Astrocyte (in vitro differentiated cells and primary cell): Measurements from ENCODE around the gene USP17L11. TPM values are rescaled to one million over a fixed set of nuclear protein-coding genes. Genes with fewer than 3 reads are reported as not detected.
"Not testable (repeated sequence)": the region's sequence is repeated elsewhere in the genome, so short reads cannot be mapped to it uniquely, and the experiment has no call there.

ENCODE experiments used
- DNase-seq: peaks from one replicate; pipeline ENCODE4 v3.0.0-alpha.2; 2010; ENCODE audit warnings: low read depth
- FAIRE-seq: peaks from 2 replicates; lab custom pipeline; 2011; peaks lifted over from hg19 to GRCh38; lab: Jason Lieb, UNC
- H2AFZ ChIP-seq: 2 replicates; pipeline ENCODE4 v1.6.0; 2012; ENCODE audit warnings: low read depth, low read length, inconsistent platforms
- H3K27ac ChIP-seq: 2 replicates; pipeline ENCODE4 v1.5.1; 2011; ENCODE audit warnings: low read depth, low read length, inconsistent platforms
- H3K27me3 ChIP-seq: 2 replicates; pipeline ENCODE4 v1.6.0; 2011; ENCODE audit warnings: low read length, inconsistent platforms; ENCODE audit not compliant: insufficient read depth
- H3K36me3 ChIP-seq: 2 replicates; pipeline ENCODE4 v1.5.1; 2011; ENCODE audit warnings: low read length, inconsistent platforms; ENCODE audit not compliant: insufficient read depth
- H3K4me1 ChIP-seq: 2 replicates; pipeline ENCODE4 v1.5.1; 2011; ENCODE audit warnings: low read length, inconsistent platforms; ENCODE audit not compliant: insufficient read depth
- H3K4me2 ChIP-seq: 2 replicates; pipeline ENCODE4 v1.6.0; 2012; ENCODE audit warnings: low read length, inconsistent platforms
- H3K4me3 ChIP-seq: 2 replicates; pipeline ENCODE4 v1.5.1; 2011; ENCODE audit warnings: low read depth, mild to moderate bottlenecking, low read length, inconsistent platforms; ENCODE audit not compliant: insufficient read depth
- H3K79me2 ChIP-seq: 2 replicates; pipeline ENCODE4 v1.6.0; 2012; ENCODE audit warnings: mild to moderate bottlenecking, low read length, inconsistent platforms; ENCODE audit not compliant: insufficient read depth
- H3K9ac ChIP-seq: 2 replicates; pipeline ENCODE4 v1.6.0; 2012; ENCODE audit warnings: mild to moderate bottlenecking, low read length, inconsistent platforms
- H3K9me3 ChIP-seq: 2 replicates; pipeline ENCODE4 v1.5.1; 2012; ENCODE audit warnings: low read depth, mild to moderate bottlenecking, low read length, inconsistent platforms; ENCODE audit not compliant: insufficient read depth
- H4K20me1 ChIP-seq: 2 replicates; pipeline ENCODE4 v1.6.0; 2012; ENCODE audit warnings: low read length, inconsistent platforms; ENCODE audit not compliant: insufficient read depth
- H3K27ac Mint-ChIP-seq: one replicate; pipeline ENCODE4 v1.8.0; 2021; ENCODE audit warnings: mild to moderate bottlenecking, mixed read lengths; ENCODE audit not compliant: unreplicated experiment
- H3K27me3 Mint-ChIP-seq: one replicate; pipeline ENCODE4 v1.8.0; 2021; ENCODE audit warnings: low read depth, mixed read lengths; ENCODE audit not compliant: unreplicated experiment
- H3K36me3 Mint-ChIP-seq: one replicate; pipeline ENCODE4 v1.8.0; 2021; ENCODE audit warnings: low read depth, mixed read lengths; ENCODE audit not compliant: unreplicated experiment
- H3K4me1 Mint-ChIP-seq: one replicate; pipeline ENCODE4 v1.8.0; 2021; ENCODE audit warnings: low read depth, mixed read lengths; ENCODE audit not compliant: unreplicated experiment
- H3K4me3 Mint-ChIP-seq: one replicate; pipeline ENCODE4 v1.8.0; 2021; ENCODE audit warnings: mild to moderate bottlenecking, moderate library complexity, mixed read lengths; ENCODE audit not compliant: unreplicated experiment
- H3K9me3 Mint-ChIP-seq: one replicate; pipeline ENCODE4 v1.8.0; 2021; ENCODE audit warnings: mild to moderate bottlenecking, mixed read lengths; ENCODE audit not compliant: unreplicated experiment
- total RNA-seq: library from RNA; stranded (reverse); gene quantifications from 2 replicates; pipeline ENCODE4 v1.2.1, GENCODE V29; 2021

USP17L11 gene
- total RNA-seq, 1 donor from 2014 or later, result not detected

DNA sequence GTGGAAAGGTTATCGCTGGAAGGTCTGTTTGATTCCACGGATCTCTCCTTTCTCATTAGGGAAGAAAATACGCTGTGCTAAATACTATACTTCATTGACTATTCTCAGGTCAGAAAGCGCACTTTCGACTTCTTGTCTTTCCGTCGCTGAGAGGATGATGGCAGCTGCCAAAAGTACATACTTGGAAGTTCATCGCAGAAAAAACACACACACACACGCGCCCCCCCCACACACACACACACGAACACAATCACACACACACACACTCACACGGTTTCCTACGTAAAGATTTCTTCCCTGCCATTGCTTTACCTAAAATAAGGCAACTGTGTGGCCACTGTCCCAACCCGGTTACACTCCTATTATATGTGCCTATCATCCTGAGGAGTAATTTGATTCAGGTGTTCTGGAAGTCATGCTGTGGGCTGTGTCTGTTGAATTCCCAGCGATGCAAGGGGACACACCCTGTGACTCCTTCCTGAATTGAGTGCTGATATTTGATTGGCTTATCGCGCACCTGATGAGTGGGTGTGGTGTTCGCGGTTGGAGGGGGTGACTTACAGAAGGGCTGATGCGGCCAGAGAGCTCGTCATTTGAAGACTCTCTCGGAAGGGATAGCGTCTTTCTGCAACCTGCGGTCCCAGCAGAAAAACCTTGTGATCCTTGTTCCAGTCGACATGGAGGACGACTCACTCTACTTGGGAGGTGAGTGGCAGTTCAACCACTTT, 32.9 kb downstream of the USP17L11 start, which contains the start of gene USP17L18:
Gene USP17L18, plus strand, starts transcription at position 678 of the 728 bp plus-strand sequence. Its CDS starts 0 bp downstream, at position 678.
- not testable (repeated sequence) for H3K4me3 ChIP-seq, H3K9ac ChIP-seq, H3K4me2 ChIP-seq, H3K4me1 ChIP-seq, H3K27me3 ChIP-seq, H3K4me3 Mint-ChIP-seq, H2AFZ ChIP-seq, DNase-seq, H3K27me3 Mint-ChIP-seq, H3K79me2 ChIP-seq, H3K9me3 ChIP-seq, H3K9me3 Mint-ChIP-seq, H4K20me1 ChIP-seq, H3K27ac Mint-ChIP-seq, H3K36me3 Mint-ChIP-seq, H3K36me3 ChIP-seq, H3K27ac ChIP-seq, H3K4me1 Mint-ChIP-seq, FAIRE-seq

- H3K9ac ChIP-seq, H3K4me3 Mint-ChIP-seq, H3K4me2 ChIP-seq, H3K27me3 ChIP-seq, H3K9me3 Mint-ChIP-seq, H3K4me1 Mint-ChIP-seq, H3K27me3 Mint-ChIP-seq, H3K4me1 ChIP-seq, H3K4me3 ChIP-seq, FAIRE-seq, H3K79me2 ChIP-seq, H3K36me3 Mint-ChIP-seq, H2AFZ ChIP-seq, H4K20me1 ChIP-seq, H3K36me3 ChIP-seq, DNase-seq, H3K9me3 ChIP-seq, H3K27ac Mint-ChIP-seq, H3K27ac ChIP-seq: not testable (repeated sequence)
Measured at GRCh38 chr4:9253078-9253477, 37.9 kb downstream of the USP17L11 start, which contains the start of gene USP17L19. Gene USP17L19 (plus strand): TSS chr4:9253378. CDS start chr4:9253378, 0 bp downstream.

- H3K4me1 ChIP-seq, H3K4me3 Mint-ChIP-seq, H2AFZ ChIP-seq, H3K36me3 Mint-ChIP-seq, DNase-seq, H3K9me3 ChIP-seq, H3K9me3 Mint-ChIP-seq, H3K27ac Mint-ChIP-seq, H3K27ac ChIP-seq, H3K9ac ChIP-seq, FAIRE-seq, H4K20me1 ChIP-seq, H3K36me3 ChIP-seq, H3K4me2 ChIP-seq, H3K27me3 ChIP-seq, H3K79me2 ChIP-seq, H3K27me3 Mint-ChIP-seq, H3K4me3 ChIP-seq, H3K4me1 Mint-ChIP-seq: not testable (repeated sequence)
Measured at GRCh38 chr4:9257824-9258223, 42.6 kb downstream of the USP17L11 start, which contains the start of gene USP17L20. Gene USP17L20 (plus strand): TSS chr4:9258124. CDS start chr4:9258124, 0 bp downstream.

GRCh38 chr4:9262572-9262971, 47.4 kb downstream of the USP17L11 start, which contains the start of gene USP17L21:
Gene USP17L21 (plus strand): TSS chr4:9262872. CDS start chr4:9262872, 0 bp downstream.
- not testable (repeated sequence) for H3K36me3 Mint-ChIP-seq, H3K27ac ChIP-seq, H4K20me1 ChIP-seq, H3K36me3 ChIP-seq, H3K4me2 ChIP-seq, H3K4me1 Mint-ChIP-seq, H3K4me1 ChIP-seq, FAIRE-seq, H2AFZ ChIP-seq, H3K9me3 ChIP-seq, H3K27ac Mint-ChIP-seq, H3K4me3 ChIP-seq, H3K27me3 Mint-ChIP-seq, H3K27me3 ChIP-seq, H3K9me3 Mint-ChIP-seq, H3K9ac ChIP-seq, H3K79me2 ChIP-seq, H3K4me3 Mint-ChIP-seq, DNase-seq

Other genes with a start within 250 kb of the USP17L11 start
- gene FAM90A26, start 45.0 kb upstream of the USP17L11 start, total RNA-seq, result not detected in 2 replicates
- not detected in 2 replicates for gene USP17L10, start 4.7 kb upstream of the USP17L11 start, total RNA-seq
- not detected in 2 replicates for gene USP17L12, start 4.7 kb downstream of the USP17L11 start, total RNA-seq
- not detected in 2 replicates for gene USP17L13, start 9.5 kb downstream of the USP17L11 start, total RNA-seq
- gene USP17L15, start 19.0 kb downstream of the USP17L11 start, total RNA-seq, result not detected in 2 replicates
- not detected in 2 replicates for gene USP17L17, start 28.5 kb downstream of the USP17L11 start, total RNA-seq
- not detected in 2 replicates for gene USP17L18, start 33.2 kb downstream of the USP17L11 start, total RNA-seq
- not detected in 2 replicates for gene USP17L19, start 38.0 kb downstream of the USP17L11 start, total RNA-seq
- gene USP17L20, start 42.7 kb downstream of the USP17L11 start, total RNA-seq, result not detected in 2 replicates
- not detected in 2 replicates for gene USP17L21, start 47.5 kb downstream of the USP17L11 start, total RNA-seq
- not detected in 2 replicates for gene USP17L22, start 52.2 kb downstream of the USP17L11 start, total RNA-seq
- gene USP17L24, start 109.8 kb downstream of the USP17L11 start, total RNA-seq, result not detected in 2 replicates
- not detected in 2 replicates for gene USP17L25, start 114.5 kb downstream of the USP17L11 start, total RNA-seq
- gene USP17L26, start 119.3 kb downstream of the USP17L11 start, total RNA-seq, result not detected in 2 replicates
- gene USP17L5, start 124.0 kb downstream of the USP17L11 start, total RNA-seq, result not detected in 2 replicates
- gene USP17L27, start 128.7 kb downstream of the USP17L11 start, total RNA-seq, result not detected in 2 replicates
- gene USP17L28, start 133.5 kb downstream of the USP17L11 start, total RNA-seq, result not detected in 2 replicates
- gene USP17L29, start 138.2 kb downstream of the USP17L11 start, total RNA-seq, result not detected in 2 replicates
- not detected in 2 replicates for gene USP17L30, start 147.7 kb downstream of the USP17L11 start, total RNA-seq
- gene DEFB131A, start 229.0 kb downstream of the USP17L11 start, total RNA-seq, result not detected in 2 replicates